ENCODE results near the gene CLEC18A. TPM values are rescaled to one million over a fixed set of nuclear protein-coding genes. Genes with fewer than 3 reads are reported as not detected.

The CLEC18A gene
- total and polyA plus RNA-seq, 7 donors: 0.60 to 2.2 (median 0.69) TPM; not detected in 2

GRCh38 chr16:69909043-69909442 lies 42.1 kb upstream of the CLEC18A start:
- DNase-seq: no peak
- 98% methylated on average over 8 of the region's 8 CpGs for WGBS, 2 donors
- intact Hi-C loops (cut with DNase I): no loop called here
- H3K36me3 ChIP-seq: peaks cover 0 to 19% (median 5%) of the 10 kb centered on the region in 4 donors
- TF ChIP-seq, protein P1, sequence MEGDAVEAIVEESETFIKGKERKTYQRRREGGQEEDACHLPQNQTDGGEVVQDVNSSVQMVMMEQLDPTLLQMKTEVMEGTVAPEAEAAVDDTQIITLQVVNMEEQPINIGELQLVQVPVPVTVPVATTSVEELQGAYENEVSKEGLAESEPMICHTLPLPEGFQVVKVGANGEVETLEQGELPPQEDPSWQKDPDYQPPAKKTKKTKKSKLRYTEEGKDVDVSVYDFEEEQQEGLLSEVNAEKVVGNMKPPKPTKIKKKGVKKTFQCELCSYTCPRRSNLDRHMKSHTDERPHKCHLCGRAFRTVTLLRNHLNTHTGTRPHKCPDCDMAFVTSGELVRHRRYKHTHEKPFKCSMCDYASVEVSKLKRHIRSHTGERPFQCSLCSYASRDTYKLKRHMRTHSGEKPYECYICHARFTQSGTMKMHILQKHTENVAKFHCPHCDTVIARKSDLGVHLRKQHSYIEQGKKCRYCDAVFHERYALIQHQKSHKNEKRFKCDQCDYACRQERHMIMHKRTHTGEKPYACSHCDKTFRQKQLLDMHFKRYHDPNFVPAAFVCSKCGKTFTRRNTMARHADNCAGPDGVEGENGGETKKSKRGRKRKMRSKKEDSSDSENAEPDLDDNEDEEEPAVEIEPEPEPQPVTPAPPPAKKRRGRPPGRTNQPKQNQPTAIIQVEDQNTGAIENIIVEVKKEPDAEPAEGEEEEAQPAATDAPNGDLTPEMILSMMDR (IDR thresholded peaks at IDR 0.05): no peak
- TF ChIP-seq POLR2AphosphoS5 (IDR thresholded peaks at IDR 0.05) (no peak), POLR2A (IDR thresholded peaks at IDR 0.05) (no peak), EP300 (IDR thresholded peaks at IDR 0.05) (no peak)
- no peak overlapping the region for H3K4me3 ChIP-seq
- H3K27ac ChIP-seq: no peak overlapping the region
- no peaks in the 10 kb centered on the region for H3K27me3 ChIP-seq
- no peaks in the 10 kb centered on the region for H3K9me3 ChIP-seq
- H3K4me1 ChIP-seq: peaks cover 0 to 8% (median 4%) of the 10 kb centered on the region in 4 donors

GRCh38 chr16:69909760-69910159 lies 41.4 kb upstream of the CLEC18A start:
- no peak for DNase-seq
- no peaks in the 10 kb centered on the region for H3K9me3 ChIP-seq
- TF ChIP-seq EP300 (IDR thresholded peaks at IDR 0.05) (no peak), POLR2AphosphoS5 (IDR thresholded peaks at IDR 0.05) (no peak), POLR2A (IDR thresholded peaks at IDR 0.05) (no peak)
- TF ChIP-seq, protein P1 (IDR thresholded peaks at IDR 0.05): no peak
- no peak overlapping the region for H3K27ac ChIP-seq
- peaks cover 0 to 19% (median 5%) of the 10 kb centered on the region in 4 donors for H3K36me3 ChIP-seq
- no peaks in the 10 kb centered on the region for H3K27me3 ChIP-seq
- intact Hi-C loops (cut with DNase I): no loop called here
- H3K4me3 ChIP-seq: no peak overlapping the region
- WGBS, 2 donors: 92 to 97% methylated on average over 7 of the region's 7 CpGs
- peaks cover 0 to 4% (median 1%) of the 10 kb centered on the region in 4 donors for H3K4me1 ChIP-seq

GRCh38 chr16:69910964-69911363 lies 40.2 kb upstream of the CLEC18A start:
- H3K4me1 ChIP-seq: no peaks in the 10 kb centered on the region
- 55 to 63% methylated on average over 3 of the region's 3 CpGs for WGBS, 2 donors
- H3K27me3 ChIP-seq: no peaks in the 10 kb centered on the region
- intact Hi-C loops (cut with DNase I): no loop called here
- TF ChIP-seq POLR2AphosphoS5 (IDR thresholded peaks at IDR 0.05): no peak
- TF ChIP-seq EP300 (IDR thresholded peaks at IDR 0.05): no peak
- TF ChIP-seq POLR2A (IDR thresholded peaks at IDR 0.05): no peak
- TF ChIP-seq, protein P1 (IDR thresholded peaks at IDR 0.05): no peak
- H3K36me3 ChIP-seq: peaks cover 0 to 19% (median 5%) of the 10 kb centered on the region in 4 donors
- H3K9me3 ChIP-seq: no peaks in the 10 kb centered on the region
- no peak for DNase-seq
- H3K4me3 ChIP-seq: no peak overlapping the region
- no peak overlapping the region for H3K27ac ChIP-seq

GRCh38 chr16:69916462-69916861 lies 34.7 kb upstream of the CLEC18A start:
- Histone ChIP-seq H3K9me3 (no peaks in the 10 kb centered on the region), H3K4me1 (peaks cover 0 to 6% (median 0%) of the 10 kb centered on the region in 4 donors), H3K27me3 (no peaks in the 10 kb centered on the region), H3K36me3 (peaks cover 0 to under 1% (median 0%) of the 10 kb centered on the region in 4 donors), H3K27ac (peak overlapping the region in 1 of 4 donors; percentile 53), H3K4me3 (no peak overlapping the region)
- intact Hi-C loops (cut with DNase I): no loop called here
- DNase-seq: no peak
- TF ChIP-seq POLR2A (IDR thresholded peaks at IDR 0.05) (no peak), EP300 (IDR thresholded peaks at IDR 0.05) (no peak), POLR2AphosphoS5 (IDR thresholded peaks at IDR 0.05) (no peak)
- TF ChIP-seq, protein P1 (IDR thresholded peaks at IDR 0.05): no peak
- 95 to 100% methylated on average over 1 of the region's 1 CpG for WGBS, 2 donors

DNA sequence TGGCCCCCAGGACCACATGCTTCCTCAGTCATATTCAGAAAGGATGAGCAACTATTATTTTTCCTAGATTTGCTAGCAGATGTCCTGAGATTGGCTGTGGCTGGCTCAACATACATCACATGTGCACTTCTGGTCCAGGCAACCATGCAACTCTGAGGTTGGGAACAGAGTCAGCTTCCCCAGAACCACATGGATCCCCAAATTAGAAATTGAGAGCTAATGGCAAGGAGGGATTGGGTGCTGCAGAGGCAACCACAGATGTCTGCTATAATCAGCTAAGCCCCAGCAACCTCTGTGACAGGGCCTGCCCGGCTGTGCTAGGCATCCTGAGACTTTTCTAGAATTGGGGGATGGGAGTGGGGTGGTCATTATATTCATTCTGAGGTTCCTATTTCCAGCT lies 33.8 kb upstream of the CLEC18A start:
- intact Hi-C loops (cut with DNase I): no loop called here
- WGBS, 2 donors: 89 to 95% methylated on average over 1 of the region's 1 CpG
- H3K27ac ChIP-seq: peak overlapping the region in 2 of 4 donors; percentile 35 to 42
- H3K4me3 ChIP-seq: peak overlapping the region in 1 of 4 donors; percentile 14
- no peaks in the 10 kb centered on the region for H3K9me3 ChIP-seq
- no peaks in the 10 kb centered on the region for H3K27me3 ChIP-seq
- no peaks in the 10 kb centered on the region for H3K36me3 ChIP-seq
- TF ChIP-seq POLR2A (IDR thresholded peaks at IDR 0.05) (no peak), POLR2AphosphoS5 (IDR thresholded peaks at IDR 0.05) (no peak), EP300 (IDR thresholded peaks at IDR 0.05) (no peak)
- TF ChIP-seq, protein P1 (IDR thresholded peaks at IDR 0.05): no peak
- peaks cover 0 to 6% (median 0%) of the 10 kb centered on the region in 4 donors for H3K4me1 ChIP-seq
- DNase-seq: no peak

Measured in sigmoid colon (tissue), 7 donors.